ENCODE measurements around the gene INTS6. TPM values are rescaled to one million over a fixed set of nuclear protein-coding genes. Genes with fewer than 3 reads are reported as not detected.

Gene INTS6
- total RNA-seq = 42.3 and 58.1 TPM in 2 replicates

GRCh38 chr13:51452361-51453206 lies at the start of gene INTS6:
Gene INTS6, minus strand, starts transcription at chr13:51453036. Its CDS starts 511 bp downstream, at chr13:51452525.

GRCh38 chr13:51339354-51339753 lies 113.5 kb downstream of the INTS6 start, which contains the start of gene SERPINE3:
Gene SERPINE3, plus strand, starts transcription at chr13:51339691. Its CDS starts 1,401 bp downstream, at chr13:51341092.

Small RNA genes lying within 50 kb of the gene (small RNA-seq; reads per million reads assigned to genes)
- not detected for gene MIR5693
- gene RN7SL320P = not detected
- gene SNRPGP11 = not detected

Other genes starting within 250 kb of the INTS6 start
- 1.4 and 1.8 TPM in 2 replicates for gene FAM124A, start 230.6 kb downstream of the INTS6 start, total RNA-seq
- under 0.01 TPM in 1 of 2 replicates, not detected in the other for gene SERPINE3, start 113.3 kb downstream of the INTS6 start, total RNA-seq
- 10.3 and 16.0 TPM in 2 replicates for gene WDFY2, start 131.4 kb upstream of the INTS6 start, total RNA-seq